H1 (cell line): Measurements from ENCODE around the gene CYTH1. TPM values are rescaled to one million over a fixed set of nuclear protein-coding genes. Genes with fewer than 3 reads are reported as not detected.

Source experiments
- CTCF ChIA-PET: fragments of 300-600 bp; sonication (Branson Sonifier 250); formaldehyde crosslinking; loops from one replicate; lab custom pipeline; 2021; ENCODE audit not compliant: partially characterized antibody; lab: Charles Lee
- POLR2A ChIA-PET: fragments of 300-600 bp; sonication (Branson Sonifier 250); formaldehyde crosslinking; loops from one replicate; lab custom pipeline; 2021; ENCODE audit warnings: inconsistent platforms; ENCODE audit not compliant: partially characterized antibody; lab: Charles Lee
- DNase-seq, 2 experiments: peaks; one replicate each; pipeline versions ENCODE4 v3.0.0 to v3.0.0-alpha.2; 2010 to 2022; ENCODE audit warnings: low spot score in 2 of 2, low read depth in 1 of 2, mixed read lengths in 1 of 2
- FAIRE-seq: peaks from 2 replicates; lab custom pipeline; 2011; peaks lifted over from hg19 to GRCh38; lab: Jason Lieb, UNC
- H2AFZ ChIP-seq: 2 replicates; pipeline ENCODE4 v1.8.1; 2012; ENCODE audit warnings: low read length, inconsistent platforms
- H2AK5ac ChIP-seq: 2 replicates; pipeline ENCODE4 v1.6.1; 2013; ENCODE audit warnings: low read depth, low read length
- H2BK120ac ChIP-seq: replicated peaks from 2 replicates; pipeline ENCODE3; 2013; ENCODE audit warnings: low read depth, low read length, inconsistent platforms
- H2BK12ac ChIP-seq: 2 replicates; pipeline ENCODE4 v1.6.1; 2013; ENCODE audit warnings: low read depth, low read length
- H2BK15ac ChIP-seq: 2 replicates; pipeline ENCODE4 v1.6.1; 2013; ENCODE audit warnings: low read length
- H2BK20ac ChIP-seq: 2 replicates; pipeline ENCODE4 v1.6.1; 2013; ENCODE audit warnings: low read length
- H2BK5ac ChIP-seq: 2 replicates; pipeline ENCODE4 v1.6.1; 2013; ENCODE audit warnings: low read depth, low read length
- H3K14ac ChIP-seq: 2 replicates; pipeline ENCODE4 v1.6.1; 2013; ENCODE audit warnings: inconsistent platforms; ENCODE audit not compliant: insufficient read length
- H3K18ac ChIP-seq: 2 replicates; pipeline ENCODE4 v1.6.1; 2013; ENCODE audit warnings: low read length; ENCODE audit errors: extremely low read depth
- H3K23ac ChIP-seq: 2 replicates; pipeline ENCODE4 v1.6.1; 2013; ENCODE audit warnings: inconsistent platforms; ENCODE audit not compliant: insufficient read length
- H3K23me2 ChIP-seq: 2 replicates; pipeline ENCODE4 v1.6.1; 2013; ENCODE audit warnings: low read depth, low read length
- H3K27ac ChIP-seq: 2 replicates; pipeline ENCODE4 v1.6.1; 2011; ENCODE audit warnings: low read depth, low read length, inconsistent platforms
- H3K27me3 ChIP-seq, 4 experiments: replicated peaks in 1 of 4; 1 replicate in 1 of 4; 2 replicates in 3 of 4; pipeline versions ENCODE4 v1.6.1 to v1.8.1; 2011 to 2013; ENCODE audit warnings: low read length in 3 of 4, mild to moderate bottlenecking in 3 of 4, inconsistent platforms in 2 of 4, mixed read lengths in 2 of 4, moderate library complexity in 1 of 4; ENCODE audit not compliant: control insufficient read depth in 3 of 4, insufficient read depth in 3 of 4; ENCODE audit errors: extremely low read depth in 1 of 4
- H3K36me3 ChIP-seq, 4 experiments: 2 replicates each; pipeline versions ENCODE4 v1.6.1 to v1.8.1; 2011 to 2013; ENCODE audit warnings: mild to moderate bottlenecking in 4 of 4, low read length in 3 of 4, moderate library complexity in 2 of 4, control low read depth in 1 of 4, inconsistent platforms in 1 of 4; ENCODE audit not compliant: insufficient read depth in 4 of 4, control insufficient read depth in 2 of 4
- H3K4ac ChIP-seq: replicated peaks from 2 replicates; pipeline ENCODE3; 2013; ENCODE audit warnings: low read length, low read depth, mixed read lengths, inconsistent platforms; ENCODE audit not compliant: insufficient read length
- H3K4me1 ChIP-seq, 4 experiments: replicated peaks in 1 of 4; 1 replicate in 1 of 4; 2 replicates in 3 of 4; pipeline versions ENCODE4 v1.6.1 to v1.8.1; 2011 to 2013; ENCODE audit warnings: low read length in 3 of 4, inconsistent platforms in 2 of 4, mixed read lengths in 1 of 4; ENCODE audit not compliant: insufficient read depth in 4 of 4, control insufficient read depth in 3 of 4
- H3K4me2 ChIP-seq, 2 experiments: 2 replicates each; pipeline versions ENCODE4 v1.6.1 to v1.8.1; 2011 to 2013; ENCODE audit warnings: low read depth in 2 of 2, low read length in 2 of 2, control low read depth in 1 of 2, inconsistent platforms in 1 of 2, mild to moderate bottlenecking in 1 of 2; ENCODE audit not compliant: insufficient read depth in 1 of 2
- H3K4me3 ChIP-seq, 4 experiments: fragments of 200-600, 300-600 bp in 1 of 4; sonication (generic), shearing (Covaris generic), sonication (Bioruptor Twin) in 1 of 4; 2 replicates each; pipeline versions ENCODE4 v1.5.1 to v1.8.1; 2011 to 2016; ENCODE audit warnings: low read length in 4 of 4, low read depth in 3 of 4, control low read depth in 2 of 4, inconsistent platforms in 2 of 4, mild to moderate bottlenecking in 2 of 4, mixed read lengths in 1 of 4, moderate library complexity in 1 of 4; ENCODE audit not compliant: insufficient read depth in 2 of 4; ENCODE audit errors: extremely low read depth in 1 of 4
- H3K56ac ChIP-seq: replicated peaks from 2 replicates; pipeline ENCODE3; 2013; ENCODE audit warnings: low read depth, mild to moderate bottlenecking, mixed read lengths, low read length, inconsistent platforms; ENCODE audit not compliant: insufficient read length
- H3K79me1 ChIP-seq: 2 replicates; pipeline ENCODE4 v1.6.1; 2013; ENCODE audit warnings: low read depth, low read length, control low read depth
- H3K79me2 ChIP-seq, 2 experiments: 2 replicates each; pipeline versions ENCODE4 v1.6.1 to v1.8.1; 2012 to 2013; ENCODE audit warnings: low read length in 2 of 2, mild to moderate bottlenecking in 2 of 2, inconsistent platforms in 1 of 2; ENCODE audit not compliant: insufficient read depth in 2 of 2, control insufficient read depth in 1 of 2
- H3K9ac ChIP-seq, 4 experiments: replicated peaks in 1 of 4; 1 replicate in 1 of 4; 2 replicates in 3 of 4; pipeline versions ENCODE4 v1.6.1 to v1.8.1; 2011 to 2013; ENCODE audit warnings: low read depth in 3 of 4, low read length in 3 of 4, control low read depth in 2 of 4, mild to moderate bottlenecking in 2 of 4, moderate library complexity in 2 of 4, inconsistent platforms in 1 of 4; ENCODE audit errors: extremely low read depth in 1 of 4
- H3K9me3 ChIP-seq, 2 experiments: 2 replicates each; pipeline versions ENCODE4 v1.6.1 to v1.8.1; 2012 to 2013; ENCODE audit warnings: mild to moderate bottlenecking in 2 of 2, moderate library complexity in 2 of 2, control low read depth in 1 of 2, inconsistent platforms in 1 of 2, low read depth in 1 of 2, low read length in 1 of 2, mixed read lengths in 1 of 2; ENCODE audit not compliant: insufficient read depth in 2 of 2
- H4K20me1 ChIP-seq, 2 experiments: replicated peaks in 1 of 2; 2 replicates each; pipeline versions ENCODE3 to v1.8.1; 2011 to 2013; ENCODE audit warnings: inconsistent platforms in 2 of 2, low read length in 2 of 2, mild to moderate bottlenecking in 1 of 2; ENCODE audit not compliant: insufficient read depth in 2 of 2, control insufficient read depth in 1 of 2
- H4K5ac ChIP-seq: 2 replicates; pipeline ENCODE4 v1.6.1; 2013; ENCODE audit warnings: low read length, low read depth, mixed read lengths, inconsistent platforms; ENCODE audit not compliant: insufficient read length
- H4K8ac ChIP-seq: 2 replicates; pipeline ENCODE4 v1.8.0; 2013; ENCODE audit warnings: mild to moderate bottlenecking, moderate library complexity, low read length, inconsistent platforms; ENCODE audit not compliant: insufficient read depth; ENCODE audit errors: extremely low read depth
- H4K91ac ChIP-seq: replicated peaks from 2 replicates; pipeline ENCODE3; 2013; ENCODE audit warnings: low read length, mixed read lengths, inconsistent platforms; ENCODE audit not compliant: insufficient read length
- CREB1 ChIP-seq: IDR thresholded peaks from 2 replicates; pipeline ENCODE4 v1.6.1; 2012; ENCODE audit warnings: inconsistent platforms
- EP300 ChIP-seq, 2 experiments: IDR thresholded peaks; 1 replicate in 1 of 2; 2 replicates in 1 of 2; pipeline ENCODE4 v1.6.1; 2011 to 2012; ENCODE audit warnings: low read depth in 2 of 2, low read length in 2 of 2, mild to moderate bottlenecking in 2 of 2, borderline replicate concordance in 1 of 2, inconsistent platforms in 1 of 2, moderate library complexity in 1 of 2
- JUN ChIP-seq: IDR thresholded peaks from 2 replicates; pipeline ENCODE4 v1.6.1; 2011; ENCODE audit warnings: low read depth, mild to moderate bottlenecking, improper control_type of control experiment, low read length
- KDM4A ChIP-seq: IDR thresholded peaks from one replicate; pipeline ENCODE4 v1.7.1; 2012; ENCODE audit warnings: low read depth, mild to moderate bottlenecking, moderate library complexity, low read length, inconsistent platforms; ENCODE audit not compliant: severe bottlenecking
- POLR2A ChIP-seq, 2 experiments: IDR thresholded peaks; 1 replicate in 1 of 2; 2 replicates in 1 of 2; pipeline ENCODE4 v1.6.1; 2011; ENCODE audit warnings: low read depth in 2 of 2, low read length in 2 of 2, mild to moderate bottlenecking in 2 of 2; ENCODE audit errors: control extremely low read depth in 1 of 2
- RXRA ChIP-seq: IDR thresholded peaks from 2 replicates; pipeline ENCODE4 v1.6.1; 2011; ENCODE audit warnings: low read depth, mild to moderate bottlenecking, low read length, moderate library complexity; ENCODE audit not compliant: insufficient read depth
- SIN3A ChIP-seq, 2 experiments: IDR thresholded peaks in 1 of 2; conservative IDR thresholded peaks in 1 of 2; 2 replicates each; pipeline ENCODE4 v1.6.1; 2011 to 2012; ENCODE audit warnings: low read length in 2 of 2, improper control_type of control experiment in 1 of 2, low read depth in 1 of 2, mild to moderate bottlenecking in 1 of 2
- SP1 ChIP-seq: IDR thresholded peaks from 2 replicates; pipeline ENCODE4 v1.6.1; 2011; ENCODE audit warnings: low read depth, low read length
- YY1 ChIP-seq: IDR thresholded peaks from 2 replicates; pipeline ENCODE4 v1.6.1; 2011; ENCODE audit warnings: low read depth, mild to moderate bottlenecking, low read length
- WGBS, 2 experiments: shearing (Covaris generic) in 1 of 2; methylation state at CpG; one replicate each; pipeline versions ENCODE4 v1.1.6 to v1.1.7; 2013 to 2015; ENCODE audit warnings: low lambda C conversion rate in 2 of 2, mixed read lengths in 2 of 2, inconsistent platforms in 1 of 2, low coverage in 1 of 2, missing lambda C conversion rate in 1 of 2; ENCODE audit not compliant: insufficient replicate concordance in 2 of 2, insufficient coverage in 1 of 2, insufficient read length in 1 of 2; ENCODE audit errors: extremely low coverage in 1 of 2, missing lambda C conversion rate in 1 of 2; 5-methylcytosine and 5-hydroxymethylcytosine counted together
- polyA plus RNA-seq, 7 experiments: library from polyadenylated mRNA; depleted of rRNA in 3 of 7; stranded (reverse) in 5 of 7; unstranded in 2 of 7; fragments of >200 nt in 5 of 7; fragments of 200-250 nt in 2 of 7; gene quantifications; 1 replicate in 5 of 7; 2 replicates in 1 of 7; 4 replicates in 1 of 7; pipeline versions ENCODE4 v1.2.1 to v1.2.3, GENCODE V29; 2011 to 2013; ENCODE audit warnings: missing spikeins in 2 of 7, mixed read lengths in 2 of 7
- total RNA-seq: library from RNA; stranded (reverse); fragmentation: NEBNext Ultra II Directional; extraction: Animal tissue kit (Norgen Biotek cat#: 25700); gene quantifications from 2 replicates; pipeline ENCODE4 v1.2.1, GENCODE V29; 2021
- TF ChIP-seq, protein P1 (sequence below): IDR thresholded peaks from 2 replicates; pipeline ENCODE4 v1.6.1; 2011; ENCODE audit warnings: low read length, improper control_type of control experiment
- TF ChIP-seq, protein P2 (sequence below): IDR thresholded peaks from 2 replicates; pipeline ENCODE4 v1.6.1; 2012; ENCODE audit warnings: low read length, inconsistent platforms

CYTH1 gene
- total and polyA plus RNA-seq, 2 of the 8 experiments (the other 6 are each of a cell fraction or from before 2014, with no cell fraction given): 12.8 to 14.8 TPM

DNA sequence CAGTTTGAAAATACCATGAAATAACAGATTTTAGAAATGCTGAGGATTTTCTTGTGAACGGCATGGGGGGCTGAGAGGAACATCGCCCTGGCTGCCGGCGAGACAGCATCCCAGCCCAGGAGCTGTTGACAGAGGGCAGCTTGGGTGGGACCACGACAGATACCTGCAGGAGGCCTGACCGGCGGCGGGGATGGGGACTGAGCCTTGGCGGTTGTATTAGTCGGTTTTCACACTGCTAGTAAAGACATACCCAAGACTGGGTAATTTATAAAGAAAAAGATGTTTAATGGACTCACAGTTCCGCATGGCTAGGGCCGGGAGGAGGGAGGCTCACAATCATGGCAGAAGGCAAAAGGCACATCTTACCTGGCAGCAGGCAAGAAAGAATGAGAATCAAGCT, 122.5 kb downstream of the CYTH1 start:
- no peaks in the 10 kb centered on the region for H4K20me1 ChIP-seq
- no peak overlapping the region for H2AK5ac ChIP-seq
- H3K23me2 ChIP-seq: no peaks in the 10 kb centered on the region
- WGBS, 2 experiments: 91% methylated on average over 12 of the region's 12 CpGs; no CpG with 5 or more reads in 1 of the 2 experiments
- no peak overlapping the region for H4K5ac ChIP-seq
- no peak overlapping the region for H3K9ac ChIP-seq
- no peak overlapping the region for H2AFZ ChIP-seq
- no peak overlapping the region for H3K56ac ChIP-seq
- H2BK5ac ChIP-seq: no peak overlapping the region
- H2BK20ac ChIP-seq: no peak overlapping the region
- no peak overlapping the region for H3K18ac ChIP-seq
- H4K91ac ChIP-seq: no peak overlapping the region
- no peak overlapping the region for H2BK120ac ChIP-seq
- H2BK15ac ChIP-seq: no peak overlapping the region
- H3K36me3 ChIP-seq: no peaks in the 10 kb centered on the region
- no peak overlapping the region for H4K8ac ChIP-seq
- no peak overlapping the region for H3K14ac ChIP-seq
- POLR2A ChIA-PET: no interaction called here
- H3K4me2 ChIP-seq: no peak overlapping the region
- no peak overlapping the region for H3K4ac ChIP-seq
- H3K4me3 ChIP-seq: no peak overlapping the region
- no peak overlapping the region for H2BK12ac ChIP-seq
- no peaks in the 10 kb centered on the region for H3K9me3 ChIP-seq
- H3K4me1 ChIP-seq: no peaks in the 10 kb centered on the region
- DNase-seq (no peak), FAIRE-seq (no peak)
- H3K79me2 ChIP-seq: no peaks in the 10 kb centered on the region
- no peaks in the 10 kb centered on the region for H3K27me3 ChIP-seq
- H3K79me1 ChIP-seq: no peaks in the 10 kb centered on the region; the same call in 1 of the 2 replicates
- CTCF ChIA-PET: interaction anchor here (0.7 kb wide), 1 partner anchor 100 kb away, joined by 3 read pairs; no protein-coding TSS in a partner anchor
- no peak overlapping the region for H3K27ac ChIP-seq
- H3K23ac ChIP-seq: no peak overlapping the region
- TF ChIP-seq YY1 (no peak), CREB1 (no peak), RXRA (no peak), KDM4A (no peak), POLR2A (IDR thresholded peaks at IDR 0.05; ENCODE audit: control extremely low read depth in 1 of 2, low read depth in 2 of 2, low read length in 2 of 2) (no peak), JUN (no peak), SP1 (no peak), EP300 (IDR thresholded peaks at IDR 0.05; ENCODE audit: borderline replicate concordance in 1 of 2, low read depth in 2 of 2, low read length in 2 of 2) (no peak), SIN3A (conservative IDR thresholded peaks at IDR 0.05 in 1 of 2, IDR thresholded peaks at IDR 0.05 in 1 of 2; ENCODE audit: low read depth in 1 of 2, low read length in 2 of 2) (no peak)
- TF ChIP-seq, protein P1, sequence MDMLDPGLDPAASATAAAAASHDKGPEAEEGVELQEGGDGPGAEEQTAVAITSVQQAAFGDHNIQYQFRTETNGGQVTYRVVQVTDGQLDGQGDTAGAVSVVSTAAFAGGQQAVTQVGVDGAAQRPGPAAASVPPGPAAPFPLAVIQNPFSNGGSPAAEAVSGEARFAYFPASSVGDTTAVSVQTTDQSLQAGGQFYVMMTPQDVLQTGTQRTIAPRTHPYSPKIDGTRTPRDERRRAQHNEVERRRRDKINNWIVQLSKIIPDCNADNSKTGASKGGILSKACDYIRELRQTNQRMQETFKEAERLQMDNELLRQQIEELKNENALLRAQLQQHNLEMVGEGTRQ: no peak
- TF ChIP-seq, protein P2, sequence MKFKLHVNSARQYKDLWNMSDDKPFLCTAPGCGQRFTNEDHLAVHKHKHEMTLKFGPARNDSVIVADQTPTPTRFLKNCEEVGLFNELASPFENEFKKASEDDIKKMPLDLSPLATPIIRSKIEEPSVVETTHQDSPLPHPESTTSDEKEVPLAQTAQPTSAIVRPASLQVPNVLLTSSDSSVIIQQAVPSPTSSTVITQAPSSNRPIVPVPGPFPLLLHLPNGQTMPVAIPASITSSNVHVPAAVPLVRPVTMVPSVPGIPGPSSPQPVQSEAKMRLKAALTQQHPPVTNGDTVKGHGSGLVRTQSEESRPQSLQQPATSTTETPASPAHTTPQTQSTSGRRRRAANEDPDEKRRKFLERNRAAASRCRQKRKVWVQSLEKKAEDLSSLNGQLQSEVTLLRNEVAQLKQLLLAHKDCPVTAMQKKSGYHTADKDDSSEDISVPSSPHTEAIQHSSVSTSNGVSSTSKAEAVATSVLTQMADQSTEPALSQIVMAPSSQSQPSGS: no peak
